Measurements from ENCODE around the gene PRUNE1.

Gene PRUNE1

GRCh38 chr1:151043163-151043562, 34.9 kb downstream of the PRUNE1 start:
- DNase-seq (ENCODE audit: low read depth), result no peak
- TF ChIP-seq MAX (IDR thresholded peaks at IDR 0.05; ENCODE audit: low read depth, low read length), result no peak
- no peak for TF ChIP-seq CTCF (IDR thresholded peaks at IDR 0.05; ENCODE audit: low read depth, low read length)
- TF ChIP-seq POLR2A (IDR thresholded peaks at IDR 0.05; ENCODE audit: extremely low read depth, insufficient read length), result no peak
- no peak for TF ChIP-seq MYC (IDR thresholded peaks at IDR 0.05; ENCODE audit: low read depth, low read length)

GRCh38 chr1:151047591-151047924, 39.3 kb downstream of the PRUNE1 start, which contains the start of gene C1orf56:
C1orf56 (plus strand) TSS chr1:151047751; CDS start chr1:151047848, 97 bp downstream.
- peak; percentile 65 for DNase-seq (ENCODE audit: low read depth)
- no peak; the same call in 1 of the 2 replicates for TF ChIP-seq MYC (IDR thresholded peaks at IDR 0.05; ENCODE audit: low read depth, low read length)
- no peak for TF ChIP-seq CTCF (IDR thresholded peaks at IDR 0.05; ENCODE audit: low read depth, low read length)
- TF ChIP-seq POLR2A (IDR thresholded peaks at IDR 0.05; ENCODE audit: extremely low read depth, insufficient read length), result peak; percentile 80
- 0 out of 2 replicates have a peak, but pooled peaks have one; percentile 15 for TF ChIP-seq MAX (IDR thresholded peaks at IDR 0.05; ENCODE audit: low read depth, low read length)
- peak within 1 kb of the TSS; percentile 61 for H3K4me3 ChIP-seq (ENCODE audit: low read depth, low read length)

More at GRCh38 chr1:151043163-151043562, 34.9 kb downstream of the PRUNE1 start:
- H3K4me3 ChIP-seq (ENCODE audit: low read depth, low read length), result no peak overlapping the region

GRCh38 chr1:151047925-151048644, 39.8 kb downstream of the PRUNE1 start:
- TF ChIP-seq POLR2A (IDR thresholded peaks at IDR 0.05; ENCODE audit: extremely low read depth, insufficient read length), result peak; percentile 51
- TF ChIP-seq CTCF (IDR thresholded peaks at IDR 0.05; ENCODE audit: low read depth, low read length), result peak; percentile 46
- TF ChIP-seq MAX (IDR thresholded peaks at IDR 0.05; ENCODE audit: low read depth, low read length), result no peak; the same call in 1 of the 2 replicates
- TF ChIP-seq MYC (IDR thresholded peaks at IDR 0.05; ENCODE audit: low read depth, low read length), result peak; percentile 18; the same call in 1 of the 2 replicates
- peak; percentile 77 for DNase-seq (ENCODE audit: low read depth)
- peak overlapping the region; percentile 61 for H3K4me3 ChIP-seq (ENCODE audit: low read depth, low read length)

- DNase-seq (ENCODE audit: low read depth), result no peak
- H3K4me3 ChIP-seq (ENCODE audit: low read depth, low read length), result peak overlapping the region; percentile 61
- TF ChIP-seq CTCF (IDR thresholded peaks at IDR 0.05; ENCODE audit: low read depth, low read length) (no peak), POLR2A (IDR thresholded peaks at IDR 0.05; ENCODE audit: extremely low read depth, insufficient read length) (no peak), MAX (IDR thresholded peaks at IDR 0.05; ENCODE audit: low read depth, low read length) (no peak), MYC (IDR thresholded peaks at IDR 0.05; ENCODE audit: low read depth, low read length) (no peak)
Measured at GRCh38 chr1:151048645-151049032, 40.4 kb downstream of the PRUNE1 start.

- no peak for DNase-seq (ENCODE audit: low read depth)
- TF ChIP-seq MAX (IDR thresholded peaks at IDR 0.05; ENCODE audit: low read depth, low read length) (no peak), POLR2A (IDR thresholded peaks at IDR 0.05; ENCODE audit: extremely low read depth, insufficient read length) (no peak), MYC (IDR thresholded peaks at IDR 0.05; ENCODE audit: low read depth, low read length) (no peak), CTCF (IDR thresholded peaks at IDR 0.05; ENCODE audit: low read depth, low read length) (no peak)
- no peak overlapping the region for H3K4me3 ChIP-seq (ENCODE audit: low read depth, low read length)
Measured at GRCh38 chr1:151049458-151049857, 41.2 kb downstream of the PRUNE1 start.

All from NB4 (cell line).